Stimulated activated CD4-positive, alpha-beta T cell treated with anti-CD3 and anti-CD28 coated beads, Interleukin-1b, Interleukin-23, amount 100 ng/mL, for 4 hours (primary cell): ENCODE measurements around the gene CRELD1.
"Not testable (repeated sequence)": the region's sequence is repeated elsewhere in the genome, so short reads cannot be mapped to it uniquely, and the experiment has no call there.

Experiments used
- DNase-seq, 2 donors: peaks; one replicate each; pipeline ENCODE4 v3.0.0-alpha.2; 2020; ENCODE audit warnings: low read depth in 2 of 2

The CRELD1 gene

GRCh38 chr3:9934235-9934621, 594 bp downstream of the CRELD1 start:
- no peak for DNase-seq

- no peak for DNase-seq
Observed at GRCh38 chr3:9934993-9935392, 1.4 kb downstream of the CRELD1 start.

GRCh38 chr3:9935966-9936510, 2.4 kb downstream of the CRELD1 start:
- DNase-seq, result no peak

- no peak for DNase-seq
Observed at GRCh38 chr3:9937486-9938238, 4.0 kb downstream of the CRELD1 start.

- DNase-seq, result no peak
Observed at GRCh38 chr3:9938966-9939365, 5.3 kb downstream of the CRELD1 start.

- not testable (repeated sequence) for DNase-seq
Observed at GRCh38 chr3:9939906-9940305, 6.3 kb downstream of the CRELD1 start.

- DNase-seq, result no peak
Observed at GRCh38 chr3:9940746-9941145, 7.1 kb downstream of the CRELD1 start.

- DNase-seq, result no peak
Observed at GRCh38 chr3:9942164-9942563, 8.5 kb downstream of the CRELD1 start.

- DNase-seq, result no peak
Observed at GRCh38 chr3:9942934-9943690, 9.5 kb downstream of the CRELD1 start.

GRCh38 chr3:9944271-9944670, 10.6 kb downstream of the CRELD1 start:
- no peak for DNase-seq

- no peak for DNase-seq
Observed at GRCh38 chr3:9945358-9945757, 11.7 kb downstream of the CRELD1 start.

- peak; percentile 71 to 77 for DNase-seq
Observed at GRCh38 chr3:9946112-9947024, 12.7 kb downstream of the CRELD1 start.

- DNase-seq, result no peak
Observed at GRCh38 chr3:9947025-9947995, 13.7 kb downstream of the CRELD1 start.

- DNase-seq, result no peak
Observed at GRCh38 chr3:9948586-9948985, 15.0 kb downstream of the CRELD1 start.

GRCh38 chr3:9949115-9949514, 15.5 kb downstream of the CRELD1 start:
- DNase-seq, result no peak

- DNase-seq, result no peak
Observed at GRCh38 chr3:9949626-9950025, 16.0 kb downstream of the CRELD1 start.

GRCh38 chr3:9951126-9951525, 17.5 kb downstream of the CRELD1 start:
- no peak for DNase-seq

- no peak for DNase-seq
Observed at GRCh38 chr3:9951598-9951961, 17.9 kb downstream of the CRELD1 start.

GRCh38 chr3:9951962-9952805, 18.6 kb downstream of the CRELD1 start, which contains the start of gene PRRT3:
Gene PRRT3, minus strand, starts transcription at chr3:9952408. Its CDS starts 2,293 bp downstream, at chr3:9950115.
- DNase-seq, result peak; percentile 46 to 48

- DNase-seq, result no peak
Observed at GRCh38 chr3:9955067-9955502, 21.5 kb downstream of the CRELD1 start.
